ENCODE measurements around the gene BROX. TPM values are rescaled to one million over a fixed set of nuclear protein-coding genes. Genes with fewer than 3 reads are reported as not detected.
"Not testable (repeated sequence)": the region's sequence is repeated elsewhere in the genome, so short reads cannot be mapped to it uniquely, and the experiment has no call there.

Gene BROX, protein sequence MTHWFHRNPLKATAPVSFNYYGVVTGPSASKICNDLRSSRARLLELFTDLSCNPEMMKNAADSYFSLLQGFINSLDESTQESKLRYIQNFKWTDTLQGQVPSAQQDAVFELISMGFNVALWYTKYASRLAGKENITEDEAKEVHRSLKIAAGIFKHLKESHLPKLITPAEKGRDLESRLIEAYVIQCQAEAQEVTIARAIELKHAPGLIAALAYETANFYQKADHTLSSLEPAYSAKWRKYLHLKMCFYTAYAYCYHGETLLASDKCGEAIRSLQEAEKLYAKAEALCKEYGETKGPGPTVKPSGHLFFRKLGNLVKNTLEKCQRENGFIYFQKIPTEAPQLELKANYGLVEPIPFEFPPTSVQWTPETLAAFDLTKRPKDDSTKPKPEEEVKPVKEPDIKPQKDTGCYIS
- 10 to 100 TPM; 51.7 to 52.3 TPM for total RNA-seq

DNA sequence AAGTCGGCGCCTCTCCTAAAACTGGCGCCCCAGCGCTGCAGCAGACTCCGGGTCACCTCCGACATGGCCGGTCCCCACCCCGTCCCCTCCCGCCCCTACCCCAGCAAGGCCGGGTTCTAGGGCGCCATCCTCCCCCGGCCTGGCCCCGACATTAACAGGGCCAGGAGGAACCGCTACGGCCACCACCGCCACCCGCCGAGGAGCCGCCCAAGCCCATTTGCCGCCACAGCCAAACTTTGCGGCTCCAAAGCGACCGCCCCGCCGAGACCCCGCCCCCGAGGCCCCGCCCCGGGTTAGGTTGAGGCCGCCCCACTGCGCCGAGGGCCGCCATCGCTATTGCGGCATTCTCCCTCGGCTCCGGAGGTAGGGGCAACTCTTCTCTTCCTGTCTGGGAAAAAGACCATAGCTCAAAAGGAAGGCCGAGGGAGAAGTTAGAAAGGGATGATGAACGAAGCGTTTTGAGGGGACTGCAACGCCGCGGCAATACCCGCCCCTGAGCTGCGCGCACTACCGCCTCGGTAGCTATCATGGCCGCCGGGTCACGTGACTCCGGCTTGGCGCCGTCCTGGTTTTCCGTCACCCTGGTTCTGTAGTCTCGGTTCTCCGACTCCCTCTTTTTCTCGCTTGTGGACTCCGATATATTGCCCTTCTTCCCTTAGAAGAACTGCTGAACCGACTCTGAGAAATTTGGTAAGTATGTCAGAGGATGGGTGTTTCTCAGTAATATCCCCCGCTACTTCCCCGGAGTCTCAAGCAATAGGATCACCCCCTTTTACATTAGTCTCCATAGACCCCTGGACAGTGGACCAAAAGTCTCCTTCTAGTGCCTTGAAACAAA, at the start of gene BROX, which contains the start of gene AIDA:
TSS of gene BROX (plus strand) at position 312 of the 838 bp plus-strand sequence. CDS start 3,136 bp downstream, outside the sequence.
TSS of gene AIDA (minus strand) at position 239 of the 838 bp plus-strand sequence. CDS start at position 65, 174 bp downstream.
- Mint-ChIP-seq H3K27ac (peak within 1 kb of the TSS; percentile 99), H3K4me3 (peak within 1 kb of the TSS; percentile 99), H3K36me3 (ENCODE audit: low read depth) (peaks cover 80% of the 10 kb centered on the region), H3K27me3 (no peaks in the 10 kb centered on the region), H3K4me1 (peaks cover 14% of the 10 kb centered on the region), H3K9me3 (no peaks in the 10 kb centered on the region)
- peak; percentile 87 for ATAC-seq (replicated peaks)

DNA sequence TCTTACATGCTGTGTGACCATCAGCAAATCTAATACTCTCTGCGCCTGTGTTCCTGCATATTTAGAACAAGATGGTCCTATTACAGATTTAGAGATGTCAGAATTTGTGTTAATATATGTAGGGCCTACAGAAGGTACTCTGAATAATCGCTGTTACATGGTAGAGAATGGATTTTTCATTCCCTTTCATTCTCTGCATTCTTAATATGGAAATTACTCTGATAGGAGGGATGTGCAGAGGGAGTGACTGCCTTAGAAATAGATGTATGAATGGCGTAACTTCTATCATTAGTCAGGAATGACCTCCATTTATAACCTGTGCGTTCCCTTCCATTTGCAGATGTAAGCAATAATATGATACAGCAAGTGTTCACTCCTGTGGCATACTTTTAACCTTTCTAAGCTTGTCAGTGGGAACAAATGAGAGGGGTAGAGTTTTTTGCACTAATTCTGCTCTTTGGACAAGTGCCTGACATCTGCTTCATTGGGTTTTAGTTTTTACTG, 48.9 kb upstream of the BROX start:
- H3K36me3 Mint-ChIP-seq (ENCODE audit: low read depth): peaks cover 96% of the 10 kb centered on the region
- no peaks in the 10 kb centered on the region for H3K27me3 Mint-ChIP-seq
- no peak for ATAC-seq (replicated peaks)
- H3K27ac Mint-ChIP-seq: no peak overlapping the region
- no peaks in the 10 kb centered on the region for H3K4me1 Mint-ChIP-seq
- H3K9me3 Mint-ChIP-seq: no peaks in the 10 kb centered on the region
- H3K4me3 Mint-ChIP-seq: no peak overlapping the region

DNA sequence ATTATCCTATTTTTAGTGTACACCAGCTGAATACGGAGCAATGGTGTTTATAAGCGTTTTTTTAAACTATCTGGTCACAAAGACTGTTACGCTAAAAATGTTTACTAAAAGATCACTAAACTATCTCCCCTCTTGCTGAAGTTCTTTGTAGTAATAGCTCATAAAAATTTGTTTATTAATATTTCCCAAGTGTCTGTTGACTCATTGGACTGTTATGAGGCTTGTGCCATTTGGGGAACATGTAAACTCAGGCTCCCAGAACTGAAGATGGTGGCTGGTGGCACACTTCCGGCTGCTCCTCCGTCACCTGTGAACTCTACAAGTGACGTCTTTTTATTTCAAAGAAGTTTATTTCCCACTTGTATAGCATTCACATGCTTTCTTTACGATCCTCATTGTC, 46.4 kb upstream of the BROX start:
- no peak for ATAC-seq (replicated peaks)
- Mint-ChIP-seq H3K27ac (no peak overlapping the region), H3K36me3 (ENCODE audit: low read depth) (peaks cover 86% of the 10 kb centered on the region), H3K4me1 (peaks cover 7% of the 10 kb centered on the region), H3K4me3 (no peak overlapping the region), H3K27me3 (no peaks in the 10 kb centered on the region), H3K9me3 (no peaks in the 10 kb centered on the region)

DNA sequence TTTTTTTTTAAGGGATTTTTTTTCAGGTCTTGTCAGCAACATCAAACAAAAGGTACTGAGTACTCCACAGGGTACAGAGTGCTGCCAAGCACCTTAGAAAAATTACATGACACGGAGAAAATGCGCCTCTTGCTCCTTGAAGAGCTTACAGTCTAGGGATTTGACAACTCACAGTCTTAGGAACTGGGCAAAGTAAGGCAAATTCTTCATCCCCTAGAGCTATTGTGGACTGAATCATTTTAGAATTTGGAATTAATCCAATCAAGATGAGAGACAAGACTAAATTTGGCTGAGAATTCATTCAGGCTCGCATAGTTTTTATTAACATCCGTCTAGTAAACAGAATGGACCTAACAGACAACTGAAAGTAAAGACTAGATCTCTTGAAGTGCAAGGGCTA, 44.2 kb upstream of the BROX start:
- H3K27me3 Mint-ChIP-seq; H3K4me1 Mint-ChIP-seq; H3K27ac Mint-ChIP-seq; H3K9me3 Mint-ChIP-seq; ATAC-seq (replicated peaks); H3K4me3 Mint-ChIP-seq: not testable (repeated sequence)
- peaks cover 86% of the 10 kb centered on the region for H3K36me3 Mint-ChIP-seq (ENCODE audit: low read depth)

DNA sequence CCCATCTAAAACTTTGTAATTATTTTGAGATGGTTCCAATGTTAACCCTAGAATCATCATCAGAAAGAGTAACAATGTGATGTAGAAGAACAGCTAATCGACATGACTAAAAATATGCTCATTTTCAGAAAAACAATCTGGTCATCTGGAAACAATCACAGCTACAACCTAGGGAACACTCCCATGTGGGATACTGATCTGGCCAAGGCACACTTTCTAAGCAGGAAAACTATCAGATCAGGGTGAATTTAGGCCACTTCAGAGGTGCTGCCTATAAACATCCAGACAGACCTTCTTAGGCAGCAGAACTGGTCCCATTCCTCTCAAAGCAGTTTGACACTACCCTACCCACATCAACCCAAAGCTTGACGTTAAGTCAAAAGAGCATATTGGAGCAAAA, 43.3 kb upstream of the BROX start:
- not testable (repeated sequence) for ATAC-seq (replicated peaks); H3K4me1 Mint-ChIP-seq; H3K4me3 Mint-ChIP-seq; H3K9me3 Mint-ChIP-seq; H3K27me3 Mint-ChIP-seq; H3K27ac Mint-ChIP-seq
- H3K36me3 Mint-ChIP-seq (ENCODE audit: low read depth): peaks cover 86% of the 10 kb centered on the region

DNA sequence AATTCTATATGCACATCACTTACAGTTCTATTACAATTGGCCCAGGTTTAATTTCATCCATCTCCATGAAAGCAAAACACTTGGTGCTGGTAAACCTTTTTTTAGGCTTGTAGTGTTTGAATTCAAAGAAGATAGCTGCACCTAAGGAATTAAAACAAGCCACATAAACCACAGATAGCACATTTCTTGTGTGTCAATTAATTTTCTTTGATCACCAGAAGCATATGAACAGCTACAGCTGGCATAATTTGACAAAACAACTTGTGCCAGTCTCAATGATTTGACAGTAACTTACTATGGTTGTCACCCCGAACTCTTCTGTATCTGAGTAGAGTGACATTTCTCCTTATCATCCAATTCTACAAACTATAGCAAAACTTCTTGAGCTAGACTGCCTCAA, 42.3 kb upstream of the BROX start:
- peaks cover 86% of the 10 kb centered on the region for H3K36me3 Mint-ChIP-seq (ENCODE audit: low read depth)
- peak overlapping the region; percentile 63 for H3K27ac Mint-ChIP-seq
- H3K4me1 Mint-ChIP-seq: peaks cover 7% of the 10 kb centered on the region
- no peak overlapping the region for H3K4me3 Mint-ChIP-seq
- no peaks in the 10 kb centered on the region for H3K9me3 Mint-ChIP-seq
- ATAC-seq (replicated peaks): no peak
- no peaks in the 10 kb centered on the region for H3K27me3 Mint-ChIP-seq

DNA sequence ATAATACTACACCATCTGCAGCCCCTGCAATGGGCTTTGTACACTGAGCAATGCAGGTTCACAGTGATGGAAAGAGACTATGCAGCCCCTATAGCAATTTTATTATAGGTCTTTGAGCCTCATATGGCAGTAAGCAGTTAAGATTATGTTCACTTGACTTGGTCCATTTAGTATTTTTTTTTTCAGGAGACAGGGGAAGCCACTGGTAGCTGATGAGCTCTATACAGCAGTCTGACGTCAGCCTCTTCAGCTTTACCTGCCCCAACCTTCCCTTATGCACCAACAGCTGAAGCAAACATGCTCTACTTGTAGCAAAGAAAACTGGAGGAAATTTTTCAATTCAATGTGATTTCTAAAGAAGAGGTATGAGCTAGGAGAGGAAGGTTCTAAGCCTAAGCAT, 32.3 kb upstream of the BROX start:
- H3K4me1 Mint-ChIP-seq: no peaks in the 10 kb centered on the region
- H3K27me3 Mint-ChIP-seq: no peaks in the 10 kb centered on the region
- H3K36me3 Mint-ChIP-seq (ENCODE audit: low read depth): peaks cover 69% of the 10 kb centered on the region
- no peak overlapping the region for H3K27ac Mint-ChIP-seq
- no peaks in the 10 kb centered on the region for H3K9me3 Mint-ChIP-seq
- no peak for ATAC-seq (replicated peaks)
- no peak overlapping the region for H3K4me3 Mint-ChIP-seq

DNA sequence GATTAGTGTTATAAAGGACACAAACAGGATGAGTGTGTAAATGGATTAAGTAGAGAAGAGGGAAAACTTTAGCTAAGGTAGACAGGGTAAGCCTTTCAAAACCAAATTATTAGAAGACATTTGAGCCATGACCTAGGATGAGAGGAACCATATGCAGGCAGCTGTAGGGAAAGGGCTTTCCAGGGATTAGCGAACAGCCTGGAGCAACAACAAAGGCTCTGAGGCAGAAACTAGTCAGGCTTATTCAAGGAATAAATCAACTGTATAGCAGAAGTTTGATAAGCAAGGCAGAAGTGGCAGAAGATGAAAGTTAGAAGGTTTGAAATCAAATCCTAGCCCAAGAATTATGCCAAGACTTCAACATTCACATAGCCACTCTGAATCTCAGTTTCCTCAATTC, 21.3 kb upstream of the BROX start:
- Mint-ChIP-seq H3K27ac (no peak overlapping the region), H3K27me3 (no peaks in the 10 kb centered on the region), H3K4me1 (peaks cover 10% of the 10 kb centered on the region), H3K4me3 (no peak overlapping the region), H3K36me3 (ENCODE audit: low read depth) (peaks cover 58% of the 10 kb centered on the region), H3K9me3 (no peaks in the 10 kb centered on the region)
- ATAC-seq (replicated peaks): no peak

DNA sequence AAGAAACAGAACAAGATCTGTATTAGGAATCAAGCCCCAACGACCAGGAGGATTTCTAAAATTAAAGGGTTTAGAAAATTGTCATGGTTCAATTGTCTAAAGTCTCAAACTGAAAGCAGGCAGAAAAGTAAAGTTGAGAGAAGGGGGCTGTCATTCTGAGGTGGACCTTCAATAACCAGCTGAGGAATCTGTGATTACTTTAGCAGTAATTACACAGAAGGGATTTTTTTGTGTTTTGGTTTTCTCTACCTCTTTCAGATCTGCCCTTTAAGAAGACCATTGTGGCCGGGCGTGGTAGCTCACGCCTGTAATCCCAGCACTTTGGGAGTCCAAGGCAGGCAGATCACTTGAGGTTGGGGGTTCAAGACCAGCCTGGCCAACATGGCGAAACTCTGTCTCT, 17.4 kb upstream of the BROX start:
- no peak for ATAC-seq (replicated peaks)
- peaks cover 10% of the 10 kb centered on the region for H3K4me1 Mint-ChIP-seq
- no peaks in the 10 kb centered on the region for H3K27me3 Mint-ChIP-seq
- no peak overlapping the region for H3K4me3 Mint-ChIP-seq
- no peaks in the 10 kb centered on the region for H3K9me3 Mint-ChIP-seq
- H3K27ac Mint-ChIP-seq: no peak overlapping the region
- H3K36me3 Mint-ChIP-seq (ENCODE audit: low read depth): peaks cover 60% of the 10 kb centered on the region

DNA sequence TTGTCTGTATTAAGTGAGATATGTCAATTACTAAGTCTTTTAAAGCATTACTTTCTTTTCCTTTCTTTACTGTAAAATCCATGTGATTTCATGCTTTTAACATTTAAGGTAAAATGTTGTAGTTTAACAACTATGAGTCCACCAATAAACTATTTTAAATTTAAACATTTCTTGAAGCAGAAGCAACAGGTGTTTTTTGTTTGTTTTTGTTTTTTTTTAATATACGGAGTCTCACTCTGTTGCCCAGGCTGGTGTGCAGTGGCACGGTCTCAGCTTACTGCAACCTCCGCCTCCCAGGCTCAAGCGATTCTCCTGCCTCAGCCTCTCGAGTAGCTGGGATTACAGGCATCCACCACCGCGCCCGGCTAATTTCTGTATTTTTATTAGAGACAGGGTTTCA, 15.6 kb upstream of the BROX start:
- no peaks in the 10 kb centered on the region for H3K9me3 Mint-ChIP-seq
- peaks cover 10% of the 10 kb centered on the region for H3K4me1 Mint-ChIP-seq
- peaks cover 70% of the 10 kb centered on the region for H3K36me3 Mint-ChIP-seq (ENCODE audit: low read depth)
- ATAC-seq (replicated peaks): no peak
- H3K4me3 Mint-ChIP-seq: no peak overlapping the region
- H3K27ac Mint-ChIP-seq: no peak overlapping the region
- no peaks in the 10 kb centered on the region for H3K27me3 Mint-ChIP-seq

DNA sequence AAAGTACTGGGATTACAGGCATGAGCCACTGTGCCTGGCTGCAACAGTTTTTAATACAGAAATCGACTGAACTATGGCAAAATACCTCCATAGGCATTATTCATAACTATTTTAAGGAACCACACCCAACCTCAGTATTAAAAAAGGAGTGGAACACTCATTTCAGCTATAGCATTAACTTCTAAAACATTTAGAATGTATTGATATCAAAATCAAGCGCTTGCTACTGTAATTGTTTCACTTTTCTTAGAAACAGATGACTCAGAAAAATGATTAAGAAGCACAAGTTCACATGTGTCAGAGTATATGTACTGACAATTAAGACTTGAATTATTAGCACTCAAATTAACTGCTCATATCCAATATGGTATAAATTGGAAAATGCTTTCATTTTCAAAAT, 15.2 kb upstream of the BROX start:
- Mint-ChIP-seq H3K4me3 (no peak overlapping the region), H3K27ac (no peak overlapping the region)
- peak; percentile 56 for ATAC-seq (replicated peaks)

DNA sequence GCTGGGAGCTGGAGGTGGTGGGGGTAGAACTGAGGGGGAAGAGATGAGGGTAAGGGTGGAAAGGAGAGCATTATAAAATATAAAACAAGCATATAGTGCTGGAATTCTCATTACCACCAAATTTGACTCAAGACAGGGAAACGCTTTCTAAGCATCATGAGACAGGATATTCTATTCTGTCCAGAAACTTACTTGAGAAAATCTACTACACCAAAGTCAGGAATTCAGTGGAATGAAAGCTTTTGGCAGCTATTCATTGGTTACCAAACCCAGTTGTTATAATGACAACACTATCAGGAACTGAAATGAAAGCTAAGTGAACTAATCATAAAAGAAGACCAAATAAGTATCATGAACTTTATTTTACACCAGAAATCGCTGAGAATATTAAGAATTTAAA, 14.5 kb upstream of the BROX start:
- H3K4me1 Mint-ChIP-seq: peaks cover 5% of the 10 kb centered on the region
- H3K27ac Mint-ChIP-seq: no peak overlapping the region
- H3K36me3 Mint-ChIP-seq (ENCODE audit: low read depth): peaks cover 73% of the 10 kb centered on the region
- H3K9me3 Mint-ChIP-seq: no peaks in the 10 kb centered on the region
- H3K4me3 Mint-ChIP-seq: no peak overlapping the region
- no peaks in the 10 kb centered on the region for H3K27me3 Mint-ChIP-seq
- no peak for ATAC-seq (replicated peaks)

More for the DNA sequence above, 15.2 kb upstream of the BROX start:
- Mint-ChIP-seq H3K36me3 (ENCODE audit: low read depth) (peaks cover 73% of the 10 kb centered on the region), H3K9me3 (no peaks in the 10 kb centered on the region), H3K4me1 (peaks cover 10% of the 10 kb centered on the region), H3K27me3 (no peaks in the 10 kb centered on the region)

DNA sequence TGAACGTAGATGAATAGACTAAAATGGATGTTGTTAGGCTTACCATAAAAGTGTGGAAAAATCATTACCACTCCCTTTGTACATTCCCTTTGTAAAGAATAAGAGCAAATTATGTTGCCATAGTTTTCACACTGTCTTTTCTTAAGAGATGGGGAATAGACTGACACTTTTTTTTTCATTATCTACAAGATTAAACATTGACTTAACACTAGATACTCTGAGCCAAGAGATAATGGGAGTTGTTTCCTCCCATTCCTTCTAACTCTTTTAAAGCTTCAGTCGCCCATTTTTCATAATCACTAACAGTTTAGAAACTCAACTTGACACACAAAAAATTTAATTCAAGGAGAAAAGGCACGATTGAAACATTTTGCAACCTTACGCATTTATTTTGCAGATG, 10.2 kb upstream of the BROX start:
- Mint-ChIP-seq H3K4me3 (no peak overlapping the region), H3K9me3 (no peaks in the 10 kb centered on the region), H3K27ac (no peak overlapping the region), H3K27me3 (no peaks in the 10 kb centered on the region), H3K4me1 (peaks cover 23% of the 10 kb centered on the region), H3K36me3 (ENCODE audit: low read depth) (peaks cover 67% of the 10 kb centered on the region)
- ATAC-seq (replicated peaks): no peak

DNA sequence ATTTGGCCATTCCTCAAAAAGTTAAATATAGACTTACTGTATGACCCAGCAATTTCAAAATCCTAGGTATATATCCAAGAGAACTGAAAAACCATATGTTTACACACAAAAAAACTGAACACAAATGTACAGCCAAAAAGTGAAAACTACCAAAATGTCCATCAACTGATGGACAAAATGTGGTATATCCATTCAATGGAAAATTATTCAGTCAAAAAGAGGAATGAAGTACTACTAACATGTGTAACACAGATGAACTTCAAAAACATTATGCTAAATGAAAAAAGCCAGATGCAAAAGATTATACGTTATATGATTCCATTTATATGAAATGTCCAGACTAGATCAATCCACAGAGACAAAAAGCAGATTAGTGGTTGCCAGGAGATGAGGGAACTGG, 8.1 kb upstream of the BROX start:
- Mint-ChIP-seq H3K4me3 (no peak overlapping the region), H3K36me3 (ENCODE audit: low read depth) (peaks cover 62% of the 10 kb centered on the region), H3K27me3 (no peaks in the 10 kb centered on the region), H3K4me1 (peaks cover 23% of the 10 kb centered on the region), H3K9me3 (no peaks in the 10 kb centered on the region), H3K27ac (no peak overlapping the region)
- ATAC-seq (replicated peaks): no peak

DNA sequence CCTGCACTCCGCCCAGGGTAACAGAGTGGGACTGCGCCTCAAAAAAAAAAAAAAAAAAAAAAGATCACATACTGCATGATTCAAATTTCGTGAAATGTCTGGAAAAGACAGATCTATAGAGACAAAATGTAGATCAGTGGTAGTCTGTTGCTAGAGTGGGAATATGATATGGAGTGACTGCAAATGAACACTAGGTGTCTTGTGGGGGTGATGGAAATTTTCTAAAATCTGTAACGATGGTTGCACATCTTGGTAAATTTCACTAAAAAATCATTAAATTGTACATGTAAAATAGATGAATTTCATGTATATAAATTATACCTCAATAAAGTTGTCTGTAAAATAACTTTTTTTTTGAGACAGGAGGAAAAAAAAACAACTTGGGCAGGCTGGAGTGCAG, 5.5 kb upstream of the BROX start:
- no peak overlapping the region for H3K4me3 Mint-ChIP-seq
- H3K27me3 Mint-ChIP-seq: no peaks in the 10 kb centered on the region
- no peak for ATAC-seq (replicated peaks)
- H3K27ac Mint-ChIP-seq: no peak overlapping the region
- no peaks in the 10 kb centered on the region for H3K9me3 Mint-ChIP-seq
- peaks cover 32% of the 10 kb centered on the region for H3K4me1 Mint-ChIP-seq
- peaks cover 63% of the 10 kb centered on the region for H3K36me3 Mint-ChIP-seq (ENCODE audit: low read depth)

Measured in activated T-helper 17 cell treated with anti-CD3 and anti-CD28 coated beads, Interleukin-2, amount 50 U/mL, for 72 hours (primary cell).